H9 (cell line): ENCODE data around the gene ADAM30. TPM values are rescaled to one million over a fixed set of nuclear protein-coding genes. Genes with fewer than 3 reads are reported as not detected.
A peak's percentile ranks its signal among the peaks of the same experiment; 100 is the strongest.

Experiments
- DNase-seq: peaks from one replicate; pipeline ENCODE4 v3.0.0-alpha.2; 2017
- H2AFZ ChIP-seq: one replicate; pipeline ENCODE4 v1.6.1; 2013; ENCODE audit warnings: mild to moderate bottlenecking, low read length, control low read depth, moderate library complexity
- H2AK5ac ChIP-seq: 2 replicates; pipeline ENCODE4 v1.6.1; 2013; ENCODE audit warnings: low read length, control low read depth, mixed read lengths; ENCODE audit not compliant: insufficient read length
- H2BK120ac ChIP-seq: one replicate; pipeline ENCODE4 v1.6.1; 2013; ENCODE audit warnings: low read depth, mild to moderate bottlenecking, low read length, control low read depth, inconsistent platforms; ENCODE audit not compliant: poor library complexity, severe bottlenecking
- H2BK12ac ChIP-seq: 2 replicates; pipeline ENCODE4 v1.6.1; 2013; ENCODE audit warnings: low read length, control low read depth, mixed read lengths, low read depth; ENCODE audit not compliant: insufficient read length
- H2BK15ac ChIP-seq: 2 replicates; pipeline ENCODE4 v1.6.1; 2013; ENCODE audit warnings: low read depth, low read length, control low read depth
- H2BK20ac ChIP-seq: one replicate; pipeline ENCODE4 v1.6.1; 2013; ENCODE audit warnings: low read depth, mild to moderate bottlenecking, low read length, control low read depth, inconsistent platforms; ENCODE audit not compliant: poor library complexity, severe bottlenecking
- H2BK5ac ChIP-seq: 2 replicates; pipeline ENCODE4 v1.6.1; 2013; ENCODE audit warnings: low read length, control low read depth, mixed read lengths; ENCODE audit not compliant: insufficient read length
- H3K14ac ChIP-seq: 2 replicates; pipeline ENCODE4 v1.6.1; 2013; ENCODE audit warnings: low read length, control low read depth; ENCODE audit not compliant: insufficient read depth
- H3K18ac ChIP-seq: 2 replicates; pipeline ENCODE4 v1.6.1; 2013; ENCODE audit warnings: low read depth, mild to moderate bottlenecking, mixed read lengths, low read length, control low read depth; ENCODE audit not compliant: insufficient read length
- H3K23ac ChIP-seq: 2 replicates; pipeline ENCODE4 v1.6.1; 2013; ENCODE audit warnings: low read length, control low read depth, mixed read lengths, low read depth; ENCODE audit not compliant: insufficient read length
- H3K23me2 ChIP-seq: 2 replicates; pipeline ENCODE4 v1.6.1; 2013; ENCODE audit warnings: low read depth, mild to moderate bottlenecking, mixed read lengths, low read length, control low read depth; ENCODE audit not compliant: insufficient read length, poor library complexity, severe bottlenecking
- H3K27ac ChIP-seq: 2 replicates; pipeline ENCODE4 v1.5.1; 2013; ENCODE audit warnings: low read length, control low read depth, mixed read lengths, low read depth; ENCODE audit not compliant: insufficient read length
- H3K27me3 ChIP-seq: 2 replicates; pipeline ENCODE4 v1.6.1; 2013; ENCODE audit warnings: low read length, control low read depth, inconsistent platforms; ENCODE audit not compliant: insufficient read depth
- H3K4ac ChIP-seq: 2 replicates; pipeline ENCODE4 v1.6.1; 2013; ENCODE audit warnings: low read depth, mild to moderate bottlenecking, control low read depth, inconsistent platforms, low read length, moderate library complexity
- H3K4me1 ChIP-seq: 2 replicates; pipeline ENCODE4 v1.6.1; 2013; ENCODE audit warnings: low read length, control low read depth, inconsistent platforms; ENCODE audit not compliant: insufficient read depth
- H3K4me2 ChIP-seq: 2 replicates; pipeline ENCODE4 v1.6.1; 2013; ENCODE audit warnings: low read length, control low read depth, mixed read lengths; ENCODE audit not compliant: insufficient read length, insufficient read depth
- H3K56ac ChIP-seq: 2 replicates; pipeline ENCODE4 v1.6.1; 2013; ENCODE audit warnings: low read depth, mild to moderate bottlenecking, mixed read lengths, low read length, control low read depth; ENCODE audit not compliant: insufficient read length
- H3K79me1 ChIP-seq: 2 replicates; pipeline ENCODE4 v1.6.1; 2013; ENCODE audit warnings: low read depth, mild to moderate bottlenecking, moderate library complexity, low read length, control low read depth, inconsistent platforms; ENCODE audit not compliant: insufficient read depth, poor library complexity, severe bottlenecking
- H3K79me2 ChIP-seq: 2 replicates; pipeline ENCODE4 v1.6.1; 2013; ENCODE audit warnings: low read length, control low read depth, inconsistent platforms; ENCODE audit not compliant: insufficient read depth
- H3K9ac ChIP-seq: 2 replicates; pipeline ENCODE4 v1.6.1; 2013; ENCODE audit warnings: low read length, control low read depth, mixed read lengths; ENCODE audit not compliant: insufficient read length; ENCODE audit errors: extremely low read depth
- H3K9me3 ChIP-seq: one replicate; pipeline ENCODE4 v1.6.1; 2013; ENCODE audit warnings: low read depth, low read length, inconsistent platforms; ENCODE audit not compliant: control insufficient read depth
- H3T11ph ChIP-seq: one replicate; pipeline ENCODE4 v1.6.1; 2013; ENCODE audit warnings: mild to moderate bottlenecking, low read length, control low read depth, inconsistent platforms
- H4K20me1 ChIP-seq: one replicate; pipeline ENCODE4 v1.6.1; 2013; ENCODE audit not compliant: control insufficient read depth, insufficient read length, insufficient read depth
- H4K5ac ChIP-seq: 2 replicates; pipeline ENCODE4 v1.6.1; 2013; ENCODE audit warnings: low read depth, mild to moderate bottlenecking, mixed read lengths, low read length, control low read depth; ENCODE audit not compliant: insufficient read length
- H4K8ac ChIP-seq: replicated peaks from 2 replicates; pipeline ENCODE4 v1.6.1; 2013; ENCODE audit warnings: low read length, control low read depth, mixed read lengths, low read depth; ENCODE audit not compliant: insufficient read length
- H4K91ac ChIP-seq: 2 replicates; pipeline ENCODE4 v1.6.1; 2013; ENCODE audit warnings: low read depth, mild to moderate bottlenecking, moderate library complexity, mixed read lengths, low read length, control low read depth; ENCODE audit not compliant: insufficient read length
- H3K27ac Mint-ChIP-seq, 3 experiments: 2 replicates in 2 of 3; 3 replicates in 1 of 3; pipeline ENCODE4 v1.8.0; 2020 to 2021; ENCODE audit warnings: mixed read lengths in 3 of 3, mild to moderate bottlenecking in 1 of 3, moderate library complexity in 1 of 3
- H3K27me3 Mint-ChIP-seq: 2 replicates; pipeline ENCODE4 v1.8.0; 2021; ENCODE audit warnings: low read depth, mild to moderate bottlenecking, moderate library complexity, mixed read lengths
- H3K36me3 Mint-ChIP-seq, 3 experiments: 2 replicates in 2 of 3; 3 replicates in 1 of 3; pipeline ENCODE4 v1.8.0; 2020 to 2021; ENCODE audit warnings: low read depth in 3 of 3, mixed read lengths in 3 of 3; ENCODE audit not compliant: insufficient read depth in 1 of 3
- H3K4me1 Mint-ChIP-seq, 2 experiments: 2 replicates each; pipeline ENCODE4 v1.8.0; 2020; ENCODE audit warnings: mixed read lengths in 2 of 2
- H3K4me3 Mint-ChIP-seq, 2 experiments: 2 replicates in 1 of 2; 3 replicates in 1 of 2; pipeline ENCODE4 v1.8.0; 2020 to 2021; ENCODE audit warnings: mild to moderate bottlenecking in 2 of 2, mixed read lengths in 2 of 2, moderate library complexity in 1 of 2
- H3K9me3 Mint-ChIP-seq, 2 experiments: 2 replicates in 1 of 2; 3 replicates in 1 of 2; pipeline ENCODE4 v1.8.0; 2020; ENCODE audit warnings: mild to moderate bottlenecking in 2 of 2, mixed read lengths in 2 of 2, moderate library complexity in 1 of 2
- CTCF ChIP-seq: fragments of 200-600 bp; sonication (generic); conservative IDR thresholded peaks from 3 replicates; pipeline ENCODE4 v1.8.0; 2021; ENCODE audit warnings: antibody characterized with exemption, mild to moderate bottlenecking
- WGBS: extraction: QIAGEN DNeasy Blood & Tissue Kit; methylation state at CpG from one replicate; pipeline ENCODE4 v1.1.7; 2013; ENCODE audit warnings: missing lambda C conversion rate, low lambda C conversion rate, mixed read lengths; ENCODE audit not compliant: insufficient read length; ENCODE audit errors: extremely low coverage; 5-methylcytosine and 5-hydroxymethylcytosine counted together
- total RNA-seq: library from RNA; stranded (reverse); gene quantifications from 2 replicates; pipeline ENCODE4 v1.2.1, GENCODE V29; 2021

ADAM30 gene
- total RNA-seq, 1 experiment from 2014 or later, result not detected

- no peak overlapping the region for H3K56ac ChIP-seq
- no peaks in the 10 kb centered on the region for H3K27me3 Mint-ChIP-seq
- WGBS, result no CpG with 5 or more reads among the region's 3 CpGs
Observed at GRCh38 chr1:119926553-119926952, 30.2 kb upstream of the ADAM30 start.

More at GRCh38 chr1:119926553-119926952, 30.2 kb upstream of the ADAM30 start:
- H3K36me3 Mint-ChIP-seq, result peaks cover 8 to 41% (median 37%) of the 10 kb centered on the region in 3 experiments; a peak in 5 of 7 replicates
- H3K14ac ChIP-seq, result no peak overlapping the region
- H3K23ac ChIP-seq, result no peak overlapping the region
- no peaks in the 10 kb centered on the region for H3K4me1 ChIP-seq
- H3K18ac ChIP-seq, result no peak overlapping the region
- H3K9ac ChIP-seq, result no peak overlapping the region
- no peaks in the 10 kb centered on the region for H3K79me1 ChIP-seq
- no peaks in the 10 kb centered on the region for H3K9me3 Mint-ChIP-seq
- no peak overlapping the region for H2BK120ac ChIP-seq
- H3K9me3 ChIP-seq, result no peaks in the 10 kb centered on the region
- no peak overlapping the region for H2BK15ac ChIP-seq
- no peak overlapping the region for H3T11ph ChIP-seq
- H4K91ac ChIP-seq, result no peak overlapping the region
- no peaks in the 10 kb centered on the region for H4K20me1 ChIP-seq
- no peak for DNase-seq
- no peak overlapping the region for H2BK12ac ChIP-seq
- no peak overlapping the region for H3K4me2 ChIP-seq
- TF ChIP-seq CTCF, result no peak
- no peaks in the 10 kb centered on the region for H3K27me3 ChIP-seq
- no peak overlapping the region for H3K4ac ChIP-seq
- no peak overlapping the region for H3K27ac ChIP-seq
- no peaks in the 10 kb centered on the region for H3K23me2 ChIP-seq
- no peak overlapping the region for H2AFZ ChIP-seq
- peak overlapping the region in 1 of 3 experiments; percentile 55; a peak in 1 of 7 replicates for H3K27ac Mint-ChIP-seq
- H2BK5ac ChIP-seq, result no peak overlapping the region
- no peaks in the 10 kb centered on the region for H3K79me2 ChIP-seq
- no peak overlapping the region for H4K8ac ChIP-seq
- H2BK20ac ChIP-seq, result no peak overlapping the region
- no peaks in the 10 kb centered on the region for H3K4me1 Mint-ChIP-seq
- H4K5ac ChIP-seq, result no peak overlapping the region
- no peak overlapping the region for H2AK5ac ChIP-seq
- no peak overlapping the region for H3K4me3 Mint-ChIP-seq
